Hippocampal formation (tissue), 2 donors: ENCODE measurements around the gene RAB11FIP5.
"Not testable (repeated sequence)": the region's sequence is repeated elsewhere in the genome, so short reads cannot be mapped to it uniquely, and the experiment has no call there.

Source experiments
- DNase-seq, 2 donors: peaks; one replicate each; lab custom pipeline; 2025; lab: John Stamatoyannopoulos, UW

Gene RAB11FIP5, protein sequence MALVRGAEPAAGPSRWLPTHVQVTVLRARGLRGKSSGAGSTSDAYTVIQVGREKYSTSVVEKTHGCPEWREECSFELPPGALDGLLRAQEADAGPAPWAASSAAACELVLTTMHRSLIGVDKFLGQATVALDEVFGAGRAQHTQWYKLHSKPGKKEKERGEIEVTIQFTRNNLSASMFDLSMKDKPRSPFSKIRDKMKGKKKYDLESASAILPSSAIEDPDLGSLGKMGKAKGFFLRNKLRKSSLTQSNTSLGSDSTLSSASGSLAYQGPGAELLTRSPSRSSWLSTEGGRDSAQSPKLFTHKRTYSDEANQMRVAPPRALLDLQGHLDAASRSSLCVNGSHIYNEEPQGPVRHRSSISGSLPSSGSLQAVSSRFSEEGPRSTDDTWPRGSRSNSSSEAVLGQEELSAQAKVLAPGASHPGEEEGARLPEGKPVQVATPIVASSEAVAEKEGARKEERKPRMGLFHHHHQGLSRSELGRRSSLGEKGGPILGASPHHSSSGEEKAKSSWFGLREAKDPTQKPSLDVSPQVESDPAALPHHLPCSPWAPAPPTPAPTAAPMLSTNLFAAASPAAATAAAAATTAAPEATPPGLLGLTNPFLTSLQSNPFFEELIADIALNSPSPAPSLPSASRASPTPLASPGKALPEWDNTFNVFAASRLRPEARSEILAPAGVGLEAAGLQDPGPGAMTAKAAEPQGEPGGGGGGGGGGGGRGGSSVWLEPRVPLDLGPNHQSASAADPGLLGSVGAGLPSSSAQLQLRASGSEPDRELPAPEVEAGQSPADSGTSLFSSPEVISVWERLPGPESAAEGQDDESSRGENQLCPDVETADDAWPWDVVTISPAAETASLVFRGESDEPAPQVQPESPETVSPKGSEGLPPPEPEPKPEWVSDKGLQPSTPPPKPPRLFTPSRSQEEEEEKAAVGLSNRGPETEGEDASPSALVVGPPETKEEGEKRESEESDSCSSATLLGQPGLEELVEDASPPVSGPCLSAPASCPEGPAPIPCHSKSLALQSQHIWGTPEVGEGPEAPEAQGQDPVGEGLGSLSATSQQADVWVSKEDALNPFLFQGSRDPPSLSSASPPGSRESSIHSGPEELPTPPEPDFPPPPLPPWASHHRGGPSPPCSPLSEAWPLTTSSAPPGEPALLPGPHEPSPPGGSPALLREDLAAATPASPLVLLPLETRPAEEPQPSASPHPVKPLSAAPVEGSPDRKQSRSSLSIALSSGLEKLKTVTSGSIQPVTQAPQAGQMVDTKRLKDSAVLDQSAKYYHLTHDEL (N-terminal part only)

DNA sequence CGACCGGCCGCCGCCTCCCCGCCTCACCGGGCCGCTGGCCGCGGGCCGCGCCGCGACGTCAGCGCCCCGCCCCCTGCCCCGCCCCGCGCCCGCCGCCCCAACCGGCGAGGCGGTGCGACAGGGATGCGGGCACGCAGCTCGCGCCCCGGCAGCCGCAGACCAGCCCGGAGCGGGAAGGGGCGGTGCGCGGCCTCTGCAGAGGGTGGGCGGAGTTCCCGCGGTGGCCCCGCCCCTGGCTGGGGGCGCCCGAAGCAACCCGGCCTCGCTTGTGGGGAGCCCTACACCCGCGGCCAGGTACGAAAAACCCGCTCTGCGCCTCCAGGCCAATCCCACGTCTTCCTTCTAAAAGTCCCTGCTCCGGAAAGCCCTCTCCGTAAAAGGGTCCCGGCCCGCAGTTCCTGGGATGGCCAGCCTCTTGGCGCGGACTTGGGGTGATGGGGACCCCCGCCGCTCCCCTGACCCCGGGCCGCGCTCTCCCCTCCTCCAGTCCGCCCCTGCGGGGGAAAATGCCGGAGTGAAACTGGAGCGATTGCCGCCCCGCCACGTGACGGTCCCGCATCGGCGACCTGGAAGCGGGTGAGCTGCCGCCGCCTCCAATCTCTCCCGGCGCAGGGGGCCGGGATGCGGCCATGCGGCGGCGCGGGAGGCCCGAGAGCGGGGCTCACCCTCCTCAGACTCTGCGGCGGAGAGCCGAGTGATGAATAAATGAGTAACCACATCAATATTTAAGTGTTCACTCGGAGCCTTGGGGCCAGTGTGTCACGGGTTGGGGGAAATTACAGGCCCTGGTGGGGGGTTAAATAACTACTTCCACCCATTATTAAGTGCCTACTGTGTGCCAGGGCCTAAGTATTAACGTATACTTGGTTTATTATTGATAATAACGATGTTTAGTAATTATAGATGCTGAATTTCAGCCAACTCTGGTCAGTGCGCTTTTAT, at the start of gene RAB11FIP5:
Gene RAB11FIP5, minus strand, starts transcription at position 36 of the 942 bp plus-strand sequence. CDS start 171 bp downstream, outside the sequence.
- DNase-seq = peak; percentile 45 to 59

GRCh38 chr2:73156539-73157124, 43.9 kb upstream of the RAB11FIP5 start:
- peak; percentile 32 to 45 for DNase-seq

DNA sequence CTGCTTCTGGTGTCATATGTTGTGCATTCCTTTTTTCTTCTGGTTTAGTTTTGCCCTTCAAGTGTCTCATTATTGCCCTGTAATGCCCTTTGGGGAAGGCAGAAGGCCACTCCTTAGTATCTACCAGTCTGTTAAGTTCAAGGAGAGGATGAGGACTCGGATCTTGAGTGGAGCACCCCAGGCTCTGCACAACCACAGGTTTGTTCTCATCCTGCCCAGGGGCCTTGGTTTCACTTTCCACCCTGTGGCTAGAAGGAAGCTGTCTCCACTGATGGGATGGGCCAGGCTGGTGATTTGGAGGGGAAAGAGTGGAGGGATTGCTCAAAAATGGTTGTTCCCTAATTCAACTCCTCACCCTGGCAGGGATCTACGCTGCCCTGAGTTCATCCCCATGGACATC, 30.2 kb upstream of the RAB11FIP5 start:
- DNase-seq = no peak

- no peak for DNase-seq
Measured at GRCh38 chr2:73141896-73142295, 29.1 kb upstream of the RAB11FIP5 start.

DNA sequence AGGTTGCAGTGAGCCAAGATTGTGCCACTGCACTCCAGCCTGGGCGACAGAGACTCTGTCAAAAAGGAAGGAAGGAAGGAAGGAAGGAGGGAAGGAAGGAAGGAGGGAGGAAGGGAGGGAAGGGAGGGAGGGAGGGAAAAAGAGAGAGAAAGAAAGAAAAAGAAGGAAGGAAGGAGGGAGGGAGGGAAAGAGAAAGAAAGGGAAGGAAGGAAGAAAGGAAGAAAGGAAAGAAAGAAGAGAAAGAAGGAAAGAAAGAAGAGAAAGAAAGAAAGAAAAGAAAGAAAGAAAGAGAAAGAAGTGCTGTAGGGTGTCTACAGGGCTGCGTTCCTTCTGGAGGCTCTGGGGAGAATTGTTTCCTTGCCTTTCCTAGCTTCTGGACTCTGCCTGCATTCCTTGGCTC, 22.5 kb upstream of the RAB11FIP5 start:
- no peak for DNase-seq

GRCh38 chr2:73134471-73134870, 21.7 kb upstream of the RAB11FIP5 start:
- no peak for DNase-seq

DNA sequence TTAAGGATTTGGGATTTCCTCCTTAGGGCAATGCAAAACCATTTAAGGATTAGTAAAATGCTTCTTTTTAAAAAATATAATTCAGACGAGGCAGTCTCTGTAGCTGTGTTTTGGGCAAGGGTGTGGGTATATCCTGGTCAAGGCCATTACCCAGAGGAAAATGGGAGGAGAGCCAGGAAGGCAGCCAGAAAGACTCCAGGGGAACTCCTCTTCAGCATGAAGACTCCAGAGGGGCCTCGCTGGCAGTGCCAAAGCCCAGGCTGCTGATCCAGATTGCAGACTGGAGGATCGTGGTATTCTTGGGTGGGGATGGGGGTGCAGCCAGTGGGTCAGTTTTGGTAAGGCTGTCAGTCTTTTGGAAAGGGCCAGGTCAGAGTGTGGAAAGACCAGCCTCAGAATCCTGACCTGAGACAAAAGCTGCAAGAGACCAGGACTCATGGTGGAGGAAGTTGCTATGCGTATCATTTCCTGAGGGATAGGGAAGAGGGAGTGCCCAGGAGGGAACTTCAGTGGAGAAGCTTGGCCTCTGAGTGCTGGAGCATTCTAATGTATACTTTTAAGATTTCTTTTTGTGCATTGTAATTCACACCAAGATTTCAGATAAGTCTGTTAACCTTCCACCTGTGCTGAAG, 20.9 kb upstream of the RAB11FIP5 start:
- DNase-seq = no peak

GRCh38 chr2:73131807-73132206, 19.1 kb upstream of the RAB11FIP5 start:
- no peak for DNase-seq

- DNase-seq = no peak
Measured at GRCh38 chr2:73130790-73131189, 18.0 kb upstream of the RAB11FIP5 start.

DNA sequence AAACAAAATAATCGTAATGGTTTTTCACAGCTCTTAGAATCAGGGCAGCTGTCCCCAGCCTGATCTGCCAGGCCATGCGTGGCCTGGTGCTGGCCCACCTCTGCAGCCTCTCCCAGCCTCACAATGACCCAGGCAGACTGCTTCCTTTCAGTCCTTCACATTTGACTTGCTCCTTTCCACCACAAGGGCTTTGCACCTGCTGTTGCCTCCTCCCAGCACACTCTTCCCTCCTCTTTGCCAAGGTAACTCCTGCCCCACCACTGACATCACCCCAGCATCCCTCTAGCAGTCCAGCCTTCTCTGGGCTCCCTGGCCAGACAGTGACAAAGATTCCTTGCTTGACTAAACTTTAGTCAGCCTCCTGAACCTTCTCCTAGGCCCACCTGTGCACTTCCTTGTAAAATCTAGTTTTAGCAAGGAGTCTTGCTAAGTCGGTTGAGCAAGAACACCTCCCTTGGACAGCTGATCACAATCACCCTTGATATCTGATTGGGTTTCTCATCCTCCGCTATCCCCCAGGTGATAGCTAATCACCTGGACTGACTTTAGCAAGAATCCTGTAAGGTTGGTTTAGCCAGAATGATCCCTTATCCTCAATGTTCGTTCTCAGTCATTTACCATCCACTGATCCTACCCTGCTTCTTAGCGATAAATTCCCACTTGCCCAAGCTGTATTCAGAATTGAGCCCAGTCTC, 16.2 kb upstream of the RAB11FIP5 start:
- no peak for DNase-seq

DNA sequence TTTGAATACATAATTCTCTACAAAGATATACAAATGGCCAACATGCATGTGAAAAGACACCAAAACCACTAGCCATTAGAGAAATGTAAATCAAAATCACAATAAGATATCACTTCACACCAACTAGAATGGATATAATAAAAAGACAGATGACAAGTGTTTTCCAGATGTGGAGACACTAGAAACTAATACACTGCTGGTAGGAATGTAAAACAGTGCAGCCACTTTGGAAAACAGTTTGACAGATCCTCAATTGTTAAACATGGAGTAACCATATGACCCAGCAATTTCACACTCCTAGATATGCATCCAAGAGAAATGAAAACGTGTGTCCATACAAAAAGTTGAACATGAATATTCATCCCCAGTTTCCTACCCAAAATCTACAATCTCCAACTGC, 9.8 kb upstream of the RAB11FIP5 start:
- no peak for DNase-seq

- DNase-seq = not testable (repeated sequence)
Measured at GRCh38 chr2:73119611-73120239, 7.0 kb upstream of the RAB11FIP5 start.

- no peak for DNase-seq
Measured at GRCh38 chr2:73117441-73117840, 4.7 kb upstream of the RAB11FIP5 start.

- no peak for DNase-seq
Measured at GRCh38 chr2:73116182-73116960, 3.6 kb upstream of the RAB11FIP5 start.

DNA sequence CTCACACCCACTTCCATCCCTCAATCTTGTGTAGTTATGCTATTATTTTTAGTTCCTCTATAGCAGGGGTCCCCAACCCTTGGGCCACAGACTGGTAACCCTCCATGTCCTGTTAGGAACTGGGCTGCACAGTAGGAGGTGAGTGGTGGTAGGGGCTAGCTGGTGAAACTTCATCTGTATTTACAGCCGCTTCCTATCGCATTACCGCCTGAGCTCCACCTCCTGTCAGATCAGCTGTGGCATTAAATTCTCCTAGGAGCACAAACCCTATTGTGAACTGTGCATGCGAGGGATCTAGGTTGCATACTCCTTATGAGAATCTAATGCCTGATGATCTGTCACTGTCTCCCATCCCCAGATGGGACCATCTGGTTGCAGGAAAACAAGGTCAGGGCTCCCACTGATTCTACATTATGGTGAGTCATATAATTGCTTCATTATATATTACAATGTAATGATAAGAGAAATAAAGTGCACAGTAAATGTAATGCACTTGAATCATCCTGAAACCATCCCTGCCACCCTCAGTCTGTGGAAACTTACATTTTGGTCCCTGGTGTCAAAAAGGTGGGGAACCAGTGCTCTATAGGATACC, 1.6 kb upstream of the RAB11FIP5 start:
- no peak for DNase-seq

- no peak for DNase-seq
Measured at GRCh38 chr2:73112026-73112912, 479 bp downstream of the RAB11FIP5 start.
